Choroid plexus epithelial cell (primary cell): Measurements from ENCODE around the gene ADAMTS10.
A peak's percentile ranks its signal among the peaks of the same experiment; 100 is the strongest.

Experiments used
- DNase-seq: peaks from one replicate; pipeline ENCODE4 v3.0.0-alpha.2; 2010; ENCODE audit warnings: low read depth
- H3K4me3 ChIP-seq: 2 replicates; pipeline ENCODE4 v1.5.1; 2011; ENCODE audit warnings: low read depth, mild to moderate bottlenecking, control low read depth, low read length, moderate library complexity
- TF ChIP-seq, protein P1 (sequence below): conservative IDR thresholded peaks from 2 replicates; pipeline ENCODE4 v1.5.1; 2011; ENCODE audit warnings: low read depth, mild to moderate bottlenecking, control low read depth, inconsistent platforms, low read length, moderate library complexity

ADAMTS10 gene

DNA sequence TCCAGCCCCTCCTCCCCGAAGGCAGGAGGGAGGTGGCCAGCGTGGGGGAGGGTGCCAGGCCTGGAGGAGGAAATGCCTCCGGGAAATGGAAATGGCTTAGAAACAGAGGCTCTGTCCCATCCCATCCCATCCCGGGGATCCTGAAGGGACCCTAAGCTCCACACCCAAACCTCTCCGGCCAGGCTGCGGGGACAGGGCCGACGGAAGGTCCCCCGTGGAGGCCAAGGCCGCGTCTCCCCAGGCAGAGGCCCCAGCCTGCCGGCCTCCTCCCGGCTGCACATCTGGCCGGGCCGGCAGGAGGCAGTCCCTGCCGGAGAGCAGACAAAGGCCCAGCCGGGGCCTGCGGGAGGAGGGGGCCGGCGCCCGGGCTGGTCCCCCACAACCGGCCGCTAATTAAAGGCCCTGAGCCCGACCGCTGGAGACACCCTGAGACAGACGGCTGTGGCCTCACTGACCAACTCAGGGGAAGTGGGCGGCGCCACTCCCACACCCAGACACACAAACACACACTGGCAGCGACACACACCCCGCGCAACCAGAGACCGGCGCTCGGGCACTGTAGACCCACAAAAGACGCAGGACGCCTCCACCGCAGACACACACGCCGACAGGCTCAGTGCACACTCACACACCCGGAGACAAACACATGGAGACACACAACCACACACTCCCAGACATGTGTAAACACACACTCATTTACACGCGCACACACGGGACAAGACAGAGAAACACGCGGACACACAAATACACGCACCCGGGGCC lies 1.1 kb downstream of the ADAMTS10 start:
- TF ChIP-seq, protein P1, sequence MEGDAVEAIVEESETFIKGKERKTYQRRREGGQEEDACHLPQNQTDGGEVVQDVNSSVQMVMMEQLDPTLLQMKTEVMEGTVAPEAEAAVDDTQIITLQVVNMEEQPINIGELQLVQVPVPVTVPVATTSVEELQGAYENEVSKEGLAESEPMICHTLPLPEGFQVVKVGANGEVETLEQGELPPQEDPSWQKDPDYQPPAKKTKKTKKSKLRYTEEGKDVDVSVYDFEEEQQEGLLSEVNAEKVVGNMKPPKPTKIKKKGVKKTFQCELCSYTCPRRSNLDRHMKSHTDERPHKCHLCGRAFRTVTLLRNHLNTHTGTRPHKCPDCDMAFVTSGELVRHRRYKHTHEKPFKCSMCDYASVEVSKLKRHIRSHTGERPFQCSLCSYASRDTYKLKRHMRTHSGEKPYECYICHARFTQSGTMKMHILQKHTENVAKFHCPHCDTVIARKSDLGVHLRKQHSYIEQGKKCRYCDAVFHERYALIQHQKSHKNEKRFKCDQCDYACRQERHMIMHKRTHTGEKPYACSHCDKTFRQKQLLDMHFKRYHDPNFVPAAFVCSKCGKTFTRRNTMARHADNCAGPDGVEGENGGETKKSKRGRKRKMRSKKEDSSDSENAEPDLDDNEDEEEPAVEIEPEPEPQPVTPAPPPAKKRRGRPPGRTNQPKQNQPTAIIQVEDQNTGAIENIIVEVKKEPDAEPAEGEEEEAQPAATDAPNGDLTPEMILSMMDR: peak; percentile 40
- peak overlapping the region; percentile 85 for H3K4me3 ChIP-seq
- peak; percentile 70 for DNase-seq

DNA sequence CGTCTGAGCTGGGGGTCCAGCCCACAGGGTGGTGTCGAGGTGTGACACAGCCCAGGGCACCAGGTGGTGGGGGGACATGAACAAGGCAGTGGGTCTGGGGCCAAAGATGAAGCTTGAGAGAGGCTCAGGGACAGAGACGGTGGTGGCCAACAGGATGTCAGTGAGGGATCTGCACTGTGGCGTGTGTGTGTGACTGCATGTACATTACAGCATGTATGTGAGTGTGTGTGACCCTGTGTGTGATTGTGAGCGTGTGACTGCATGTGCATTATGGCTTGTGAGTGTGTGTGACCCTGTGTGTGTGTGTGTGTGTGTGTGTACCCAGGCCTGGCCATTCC lies 1.6 kb downstream of the ADAMTS10 start:
- peak overlapping the region; percentile 85 for H3K4me3 ChIP-seq
- TF ChIP-seq, protein P1: no peak
- DNase-seq: no peak

DNA sequence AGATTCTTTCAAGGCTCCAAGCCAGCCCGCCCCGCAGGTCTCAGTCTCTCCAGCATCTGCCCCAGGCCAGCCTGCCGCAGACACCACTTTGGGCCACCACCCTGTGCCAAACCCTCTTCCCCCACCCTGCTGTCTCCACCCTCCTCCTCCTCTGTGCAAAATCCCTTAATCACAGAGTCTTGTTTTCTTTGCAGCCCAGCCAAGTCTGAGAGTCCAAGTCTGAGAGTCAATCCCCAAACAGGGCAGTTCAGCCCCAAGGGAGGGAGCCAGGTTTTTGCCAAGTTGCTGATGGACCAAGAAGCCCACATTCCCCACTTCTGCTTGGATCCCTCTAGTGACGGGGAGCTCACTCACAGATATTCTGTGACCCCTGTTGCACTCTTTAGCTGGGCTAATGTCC lies 3.1 kb downstream of the ADAMTS10 start:
- H3K4me3 ChIP-seq: no peak overlapping the region
- peak; percentile 50 for DNase-seq
- TF ChIP-seq, protein P1: no peak

DNA sequence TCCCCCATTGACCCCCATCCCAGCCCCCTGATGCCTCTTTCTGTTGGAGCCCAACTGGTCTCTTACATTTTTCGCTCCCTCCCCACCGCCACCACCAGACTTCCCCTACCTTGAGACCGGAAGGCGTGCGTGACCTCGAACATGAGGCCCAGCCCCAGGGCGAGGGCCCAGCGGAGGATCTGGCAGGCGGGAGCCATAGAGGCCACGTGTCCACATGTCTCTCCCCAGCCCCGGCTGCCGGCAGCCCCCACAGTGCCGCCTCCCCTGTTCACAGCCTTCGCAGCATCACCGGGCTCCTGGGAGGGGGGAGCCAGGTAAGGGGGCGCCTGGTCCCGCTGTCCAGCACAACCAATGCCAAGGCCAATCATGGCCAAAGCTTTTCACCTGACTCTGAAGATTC lies 5.0 kb downstream of the ADAMTS10 start:
- TF ChIP-seq, protein P1: no peak
- H3K4me3 ChIP-seq: no peak overlapping the region
- no peak for DNase-seq

- TF ChIP-seq, protein P1: no peak
- no peak overlapping the region for H3K4me3 ChIP-seq
- DNase-seq: no peak
These were observed 8.7 kb downstream of the ADAMTS10 start for GRCh38 chr19:8601796-8602195.

DNA sequence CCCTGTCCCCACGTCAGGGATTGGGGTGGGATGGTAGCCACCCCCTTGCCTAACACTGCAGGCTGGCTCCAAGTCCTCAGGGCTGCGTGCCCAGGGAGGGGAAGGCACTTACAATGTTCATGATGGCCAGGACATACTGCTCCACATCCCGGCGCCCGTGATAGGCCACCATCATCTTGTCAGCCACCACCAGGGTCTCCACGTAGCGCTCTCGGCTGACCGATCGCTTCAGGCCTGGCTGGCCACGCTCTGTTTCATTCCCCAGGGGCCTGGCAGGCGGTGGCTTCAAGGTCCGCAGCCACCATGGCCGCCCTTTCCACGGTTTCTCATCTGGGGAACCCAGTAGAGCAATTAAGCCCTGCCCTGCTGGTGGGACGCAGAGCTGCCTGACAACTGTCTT lies 9.7 kb downstream of the ADAMTS10 start:
- TF ChIP-seq, protein P1: no peak
- DNase-seq: no peak
- no peak overlapping the region for H3K4me3 ChIP-seq

GRCh38 chr19:8600064-8600463 lies 10.5 kb downstream of the ADAMTS10 start:
- DNase-seq: no peak
- no peak overlapping the region for H3K4me3 ChIP-seq
- TF ChIP-seq, protein P1: no peak
